NCI-H187 treated with DMSO at 0.1 percent for 48 hours (cell line): ENCODE results near the gene ANKRD62.
"Not testable (repeated sequence)": the region's sequence is repeated elsewhere in the genome, so short reads cannot be mapped to it uniquely, and the experiment has no call there.

Experiments used
- DNase-seq: peaks from one replicate; lab custom pipeline; 2025; lab: John Stamatoyannopoulos, UW

The ANKRD62 gene

GRCh38 chr18:12066910-12067511 lies 26.6 kb upstream of the ANKRD62 start:
- DNase-seq: no peak

DNA sequence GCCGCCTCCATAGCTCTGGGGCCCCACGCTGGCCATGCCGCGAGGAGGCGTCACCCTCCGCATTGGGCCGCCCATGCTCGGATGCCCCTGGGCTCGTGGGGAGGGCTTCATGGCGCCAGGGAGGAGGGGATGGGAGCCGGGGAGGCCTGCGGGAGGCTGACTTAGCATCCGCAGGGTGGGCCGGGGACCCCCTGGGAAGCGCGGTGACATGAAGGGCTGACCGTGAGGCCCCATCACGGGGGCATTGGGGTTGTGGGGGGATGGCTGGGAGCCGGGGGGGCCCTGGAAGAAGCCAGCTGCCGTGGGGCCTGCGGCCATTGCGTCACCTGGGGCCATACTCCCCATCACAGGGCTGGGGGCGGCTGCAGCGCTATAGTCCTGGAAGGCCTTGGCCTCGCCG lies 26.0 kb upstream of the ANKRD62 start:
- DNase-seq: no peak

DNA sequence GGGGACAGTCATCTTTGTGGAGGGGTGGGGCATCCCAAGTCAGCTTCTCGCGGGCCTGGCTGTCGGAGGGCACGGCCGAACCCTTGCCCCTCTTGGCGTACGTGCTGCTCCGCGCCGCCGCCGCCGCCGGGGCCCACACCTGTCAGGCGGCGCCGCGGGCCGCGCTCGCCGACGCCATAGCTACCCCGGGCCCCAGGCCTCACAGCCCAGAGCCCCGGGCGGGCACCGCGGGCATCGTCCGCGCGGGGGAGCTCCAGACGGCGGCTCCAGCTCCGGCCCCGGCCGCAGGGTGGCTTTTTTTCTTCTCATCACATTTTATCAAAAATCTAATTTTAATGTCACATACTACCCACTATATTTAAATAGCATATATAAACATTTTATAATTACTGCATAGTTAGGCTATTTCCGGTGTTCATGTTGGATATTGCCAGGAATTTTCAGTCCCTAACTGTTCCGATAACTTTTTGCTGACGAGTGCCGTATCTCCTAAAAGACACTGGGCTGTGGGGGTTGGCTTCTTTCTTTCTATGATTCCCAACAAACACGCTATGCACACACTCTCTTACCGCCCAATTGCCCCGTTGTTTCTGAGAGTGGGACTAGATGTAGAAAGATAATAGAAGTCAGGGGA lies 25.2 kb upstream of the ANKRD62 start:
- DNase-seq: not testable (repeated sequence)

DNA sequence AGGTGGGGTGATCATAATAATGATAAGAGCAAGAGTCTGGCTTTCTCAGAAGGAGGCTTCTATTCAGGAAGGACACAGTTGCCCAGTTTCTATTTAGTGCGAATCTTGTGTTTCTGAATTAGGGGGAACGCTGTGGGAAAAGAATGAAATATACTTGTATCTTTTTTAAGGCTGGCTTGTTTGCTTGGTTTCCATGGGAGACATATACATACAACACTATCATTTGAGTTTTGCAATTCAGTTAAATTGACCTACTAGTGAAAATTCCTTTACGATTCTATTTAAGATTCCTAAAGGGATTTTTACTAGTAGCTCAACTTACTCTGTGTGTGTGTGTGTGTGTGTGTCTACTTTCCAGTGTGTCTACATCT lies 24.7 kb upstream of the ANKRD62 start:
- no peak for DNase-seq

DNA sequence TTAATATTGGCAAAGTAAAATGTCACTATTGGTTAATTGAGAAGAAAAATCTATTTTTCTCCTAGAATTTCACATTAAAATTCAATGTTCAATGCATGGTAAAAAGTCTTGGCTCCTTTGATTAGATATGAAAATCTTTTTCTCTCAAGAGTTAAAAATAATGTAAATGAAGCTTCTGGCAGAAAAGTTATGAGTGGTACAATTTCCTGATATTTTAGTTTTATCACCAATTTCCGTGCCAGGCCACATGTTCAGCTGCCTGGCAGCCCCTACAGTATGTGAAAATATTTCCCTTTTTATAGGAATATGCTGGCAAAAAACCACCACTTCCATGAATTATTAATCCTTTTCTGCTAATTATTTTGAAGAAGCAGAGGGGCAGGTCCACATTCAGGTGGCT lies 22.6 kb upstream of the ANKRD62 start:
- not testable (repeated sequence) for DNase-seq

DNA sequence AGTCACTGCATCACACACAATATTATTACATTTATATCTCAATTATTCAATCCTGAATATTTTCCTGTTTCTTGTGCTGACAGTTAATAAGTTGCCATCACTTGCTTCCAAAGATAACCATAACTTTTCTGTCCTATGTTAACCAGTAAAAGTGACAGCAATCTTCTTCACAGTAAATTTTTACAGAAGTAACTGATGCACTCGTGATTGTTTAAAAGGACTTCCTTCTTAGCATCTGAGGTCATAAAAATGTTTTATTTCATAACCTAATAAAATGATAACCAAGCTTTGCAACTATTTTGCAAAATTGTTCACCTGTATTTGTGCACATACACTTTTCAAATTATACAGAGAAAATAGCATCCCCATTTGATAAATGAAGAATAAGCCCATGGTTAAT lies 20.6 kb upstream of the ANKRD62 start:
- no peak for DNase-seq

DNA sequence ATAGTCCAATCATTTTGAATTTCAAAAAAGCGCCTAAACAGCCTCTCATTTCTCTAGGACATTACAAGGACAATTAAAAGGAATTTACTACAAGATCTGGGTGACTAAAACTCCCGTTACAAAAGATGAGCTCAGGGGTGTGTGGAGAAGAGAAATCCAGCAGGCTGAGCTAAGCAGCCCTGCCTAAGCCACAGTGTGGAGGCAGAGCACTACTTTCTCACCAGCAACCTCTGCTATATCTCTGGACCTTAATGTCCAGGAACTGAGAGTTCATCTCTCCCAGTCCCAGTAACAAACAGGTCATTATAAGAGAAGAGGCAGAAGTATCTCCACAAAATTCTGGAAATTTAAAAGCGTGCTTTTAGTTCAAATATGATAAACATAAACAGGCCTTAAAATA lies 18.9 kb upstream of the ANKRD62 start:
- DNase-seq: no peak

- no peak for DNase-seq
Measured at GRCh38 chr18:12076424-12077140, 17.1 kb upstream of the ANKRD62 start.

DNA sequence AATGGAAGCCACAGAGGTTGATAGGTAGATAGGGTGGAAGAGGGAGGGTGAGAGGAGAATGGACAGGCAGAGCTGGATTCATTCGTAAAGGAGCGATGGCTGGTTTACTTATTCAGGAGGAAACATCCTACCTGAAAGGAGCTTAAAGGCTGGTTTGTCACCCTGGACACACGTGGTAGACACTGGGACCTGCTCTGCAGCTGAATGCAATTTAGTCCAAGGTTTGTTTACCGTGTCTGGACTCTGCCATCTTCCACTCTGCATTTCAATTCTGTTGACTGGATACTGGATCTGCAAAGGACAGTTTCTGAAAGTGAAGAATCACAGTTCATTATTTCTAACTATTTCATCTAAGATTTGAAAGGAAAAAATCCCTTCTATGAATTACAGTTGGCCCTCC lies 15.6 kb upstream of the ANKRD62 start:
- DNase-seq: not testable (repeated sequence)

- no peak for DNase-seq
Measured at GRCh38 chr18:12079491-12080237, 14.0 kb upstream of the ANKRD62 start.

GRCh38 chr18:12085136-12085535 lies 8.5 kb upstream of the ANKRD62 start:
- DNase-seq: no peak

- no peak for DNase-seq
Measured at GRCh38 chr18:12085786-12086185, 7.9 kb upstream of the ANKRD62 start.

DNA sequence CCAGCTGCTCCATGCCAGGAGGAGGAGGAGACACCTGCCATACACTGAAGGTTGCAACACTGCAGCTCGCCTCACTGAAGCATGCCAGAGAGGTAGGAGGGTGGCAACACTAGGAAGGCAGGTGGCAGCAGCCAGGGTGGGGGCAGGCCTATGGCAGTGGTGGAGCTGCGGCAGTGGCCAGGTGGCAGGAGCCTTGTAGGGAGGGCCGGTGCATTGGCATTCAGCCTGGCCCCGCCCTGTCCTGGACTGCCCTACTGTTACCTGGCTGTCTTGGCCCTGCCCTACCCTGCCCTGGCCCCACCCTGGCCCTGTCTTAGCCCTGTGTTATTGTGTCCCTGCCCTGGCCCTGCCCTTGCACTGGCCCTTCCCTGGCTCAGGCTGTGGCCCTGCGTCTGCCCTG lies 7.4 kb upstream of the ANKRD62 start:
- no peak for DNase-seq

- no peak for DNase-seq
Measured at GRCh38 chr18:12086677-12087470, 6.8 kb upstream of the ANKRD62 start.

DNA sequence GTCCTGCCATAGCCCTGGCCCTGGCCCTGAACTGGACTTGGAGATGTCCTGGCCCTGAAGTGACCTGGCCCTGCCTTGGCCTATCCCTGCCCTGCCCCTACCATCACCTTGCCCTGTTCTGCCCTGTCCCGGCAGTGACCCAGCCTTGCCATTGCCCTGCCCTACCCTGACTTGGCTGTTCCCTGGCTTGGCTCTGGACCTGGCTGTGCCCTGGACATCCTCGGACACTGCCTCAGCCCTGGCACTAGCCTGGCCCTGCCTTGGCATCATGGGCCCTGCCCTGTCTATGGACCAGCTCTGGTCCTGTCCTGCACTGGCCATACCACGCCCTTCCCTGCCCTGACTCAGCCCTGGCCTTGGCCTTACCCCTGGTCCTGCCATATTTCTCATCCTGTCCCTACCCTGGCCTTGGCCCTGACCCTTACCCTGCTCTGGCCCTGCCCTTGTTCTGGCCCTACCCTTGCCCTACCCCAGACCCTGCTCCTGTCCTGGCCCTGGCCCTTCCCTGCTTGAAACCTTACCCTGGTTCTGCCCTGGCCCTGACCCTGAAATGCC lies 6.1 kb upstream of the ANKRD62 start:
- DNase-seq: no peak

- DNase-seq: no peak
Measured at GRCh38 chr18:12088096-12088495, 5.5 kb upstream of the ANKRD62 start.

- DNase-seq: no peak
Measured at GRCh38 chr18:12088731-12089375, 4.8 kb upstream of the ANKRD62 start.

GRCh38 chr18:12091538-12092141 lies 2.0 kb upstream of the ANKRD62 start:
- DNase-seq: no peak

GRCh38 chr18:12092398-12093229 lies 1.0 kb upstream of the ANKRD62 start:
- DNase-seq: no peak

DNA sequence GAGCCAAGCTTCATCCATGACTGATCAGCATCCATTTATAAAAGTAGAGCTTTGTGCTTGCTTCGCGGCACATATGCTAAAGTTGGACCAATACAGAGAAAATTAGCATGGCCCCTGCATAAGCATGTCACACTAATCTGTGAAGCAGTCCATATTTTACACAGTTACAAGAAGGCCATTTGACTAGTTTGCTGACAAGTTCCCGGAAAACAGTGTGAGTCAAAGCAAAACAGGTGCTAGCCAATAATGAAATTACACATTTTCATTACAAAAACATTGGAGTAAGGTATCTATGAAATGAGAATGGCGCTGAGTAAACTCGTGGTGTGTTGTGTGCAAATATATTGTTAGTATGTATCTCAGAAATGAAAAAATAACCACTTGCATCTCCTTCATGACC lies 4.7 kb downstream of the ANKRD62 start:
- DNase-seq: no peak
